NT2/D1 (cell line): ENCODE results near the gene MAPK11.

Source experiments
- SUZ12 ChIP-seq: IDR thresholded peaks from 2 replicates; pipeline ENCODE4 v1.6.1; 2011; ENCODE audit not compliant: insufficient read length, insufficient read depth; ENCODE audit errors: extremely low read depth
- YY1 ChIP-seq: IDR thresholded peaks from 2 replicates; pipeline ENCODE4 v1.6.1; 2011; ENCODE audit not compliant: insufficient read length, insufficient read depth
- ZNF274 ChIP-seq: IDR thresholded peaks from 2 replicates; pipeline ENCODE4 v1.6.1; 2011; ENCODE audit warnings: mild to moderate bottlenecking, low read depth, low read length

DNA sequence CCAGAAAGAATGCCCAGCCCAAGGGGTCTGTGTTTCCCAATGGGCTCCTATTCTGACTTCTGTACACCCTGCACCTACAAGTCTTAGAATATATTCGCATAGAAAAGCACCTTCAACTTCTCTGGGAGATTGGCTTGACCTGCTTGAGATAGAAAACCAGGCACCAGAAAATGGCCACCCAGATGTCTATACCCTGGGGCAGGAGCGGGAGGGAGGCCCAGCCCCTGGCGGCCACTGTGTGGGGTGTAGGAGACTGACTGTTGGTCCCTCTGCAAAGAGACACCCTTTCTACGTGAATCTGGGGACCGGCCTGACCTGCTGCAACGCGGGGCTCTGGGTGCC lies 48.1 kb upstream of the MAPK11 start:
- TF ChIP-seq ZNF274 (no peak), YY1 (no peak), SUZ12 (no peak)
